DMS 273 (cell line): ENCODE results near the gene RECK.
A peak's percentile ranks its signal among the peaks of the same experiment; 100 is the strongest.

Experiments used
- DNase-seq: peaks from one replicate; lab custom pipeline; 2025; ENCODE audit not compliant: unreplicated experiment; lab: John Stamatoyannopoulos, UW

The RECK gene

GRCh38 chr9:36137392-36138004 is 100.8 kb downstream of the RECK start:
- DNase-seq = peak; percentile 35

- no peak for DNase-seq
Measured at GRCh38 chr9:36138496-36138895, 101.8 kb downstream of the RECK start.

- no peak for DNase-seq
Measured at GRCh38 chr9:36138901-36139300, 102.2 kb downstream of the RECK start.

GRCh38 chr9:36140086-36141084 is 103.7 kb downstream of the RECK start:
- DNase-seq = no peak

- DNase-seq = peak; percentile 33
Measured at GRCh38 chr9:36141288-36141687, 104.6 kb downstream of the RECK start.

GRCh38 chr9:36141761-36142160 is 105.0 kb downstream of the RECK start:
- no peak for DNase-seq

- no peak for DNase-seq
Measured at GRCh38 chr9:36142510-36143244, 106.0 kb downstream of the RECK start.

GRCh38 chr9:36143245-36143641 is 106.5 kb downstream of the RECK start:
- DNase-seq = no peak

GRCh38 chr9:36144309-36145232 is 107.9 kb downstream of the RECK start:
- no peak for DNase-seq

- no peak for DNase-seq
Measured at GRCh38 chr9:36145970-36146369, 109.3 kb downstream of the RECK start.

GRCh38 chr9:36146651-36147050 is 109.9 kb downstream of the RECK start:
- no peak for DNase-seq

GRCh38 chr9:36147441-36148175 is 110.9 kb downstream of the RECK start:
- no peak for DNase-seq

- peak; percentile 83 for DNase-seq
Measured at GRCh38 chr9:36148311-36149051, 111.8 kb downstream of the RECK start.

GRCh38 chr9:36149197-36149596 is 112.5 kb downstream of the RECK start:
- DNase-seq = no peak

GRCh38 chr9:36150574-36151315 is 114.0 kb downstream of the RECK start:
- no peak for DNase-seq

GRCh38 chr9:36151316-36152210 is 114.8 kb downstream of the RECK start:
- DNase-seq = no peak

GRCh38 chr9:36152741-36153438 is 116.2 kb downstream of the RECK start:
- no peak for DNase-seq
